ENCODE data around the gene RERE.
"Not testable (repeated sequence)": the region's sequence is repeated elsewhere in the genome, so short reads cannot be mapped to it uniquely, and the experiment has no call there.

RERE gene

DNA sequence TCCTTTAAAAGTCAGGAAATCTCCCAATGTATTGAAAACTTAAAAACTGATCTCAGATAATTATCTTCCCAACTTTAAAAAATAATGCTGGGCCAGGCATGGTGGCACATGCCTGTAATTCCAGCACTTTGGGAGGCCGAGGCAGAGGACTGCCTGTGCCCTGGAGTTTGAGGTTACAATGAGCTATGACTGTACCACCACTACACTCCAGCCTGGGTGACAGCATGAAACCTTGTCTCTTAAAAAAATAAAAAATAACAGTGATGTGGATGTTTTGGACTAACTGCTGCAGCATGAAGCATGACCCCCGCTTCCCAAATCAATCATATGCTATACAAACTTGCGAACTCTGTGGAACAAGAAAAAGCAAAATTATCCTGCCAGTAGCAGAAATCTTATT, 186.3 kb downstream of the RERE start:
- no peak for DNase-seq

DNA sequence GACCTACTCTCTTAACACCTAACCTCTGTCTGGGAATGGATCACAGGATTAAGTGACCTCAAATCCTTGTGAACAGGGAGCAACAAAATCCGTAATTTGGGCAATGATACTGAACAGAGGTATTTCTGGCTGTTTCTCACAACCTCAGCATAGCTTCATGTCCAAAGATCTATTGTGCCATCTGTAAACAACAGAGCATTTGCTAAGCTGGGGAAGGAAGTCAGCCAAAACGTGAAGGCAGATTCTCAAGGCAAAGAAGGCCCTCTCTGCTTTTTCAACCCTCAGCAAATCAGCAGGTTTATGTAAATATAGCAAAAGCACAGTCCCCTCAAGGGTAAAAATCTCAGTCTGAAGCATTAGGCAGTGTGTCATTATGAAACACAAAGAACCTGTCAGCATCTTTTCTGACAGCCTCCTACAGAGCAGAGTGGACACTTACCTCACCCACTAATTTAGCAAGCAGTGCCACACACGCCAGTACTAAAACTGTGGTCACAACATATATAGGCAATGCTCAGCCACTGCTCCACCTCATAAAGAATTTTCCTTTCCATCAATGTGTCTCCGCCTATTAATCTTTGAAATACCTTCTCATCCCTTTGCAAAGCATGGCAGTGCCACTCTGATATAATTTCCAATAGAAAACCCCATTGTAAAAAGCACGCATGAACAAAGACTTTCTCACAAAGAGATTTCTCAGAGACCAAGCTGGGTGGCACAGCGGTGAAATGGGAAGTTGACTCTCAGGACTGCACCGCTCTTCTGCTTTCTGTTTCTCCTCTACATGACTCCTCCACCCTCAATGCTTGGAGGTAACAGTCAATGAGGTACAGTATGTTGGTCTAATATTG, 188.0 kb downstream of the RERE start:
- no peak for DNase-seq

DNA sequence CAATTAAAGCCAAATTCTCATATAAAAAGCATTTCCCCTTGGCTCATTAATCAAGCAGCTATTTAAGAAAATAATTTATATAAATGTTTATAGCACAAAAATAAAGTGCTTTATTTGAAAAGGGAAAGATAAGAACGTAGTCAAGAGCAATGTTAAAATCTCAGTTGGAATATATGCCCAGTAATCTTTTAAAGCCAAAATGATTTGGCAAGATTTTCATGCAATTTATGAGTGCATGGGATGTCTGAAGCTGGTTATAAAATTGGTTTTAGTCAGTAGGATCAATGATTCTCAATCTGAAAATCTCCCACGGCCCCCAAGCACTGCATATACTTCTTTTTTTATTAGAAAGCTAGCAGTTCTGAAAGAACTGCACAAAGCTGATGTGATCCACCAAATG, 188.8 kb downstream of the RERE start:
- DNase-seq = no peak

DNA sequence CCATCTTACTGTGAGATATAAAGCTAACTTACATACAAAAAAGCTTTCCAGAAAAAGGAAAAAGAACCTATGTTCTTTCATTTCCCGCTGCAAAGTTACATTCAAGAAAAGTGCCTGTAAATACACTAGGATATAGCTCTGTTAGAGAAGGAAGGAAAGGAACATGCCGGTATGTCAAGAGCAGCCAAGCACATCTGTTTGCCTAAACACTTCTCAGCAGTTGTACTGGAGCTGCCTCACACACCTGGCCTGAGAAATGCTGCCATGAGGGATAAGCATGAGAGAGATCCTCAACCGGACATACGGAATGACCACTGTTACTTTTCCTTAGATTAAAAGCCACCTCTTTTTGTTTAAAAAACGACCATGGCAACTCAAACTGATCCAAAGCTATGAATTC, 189.7 kb downstream of the RERE start:
- DNase-seq = no peak

DNA sequence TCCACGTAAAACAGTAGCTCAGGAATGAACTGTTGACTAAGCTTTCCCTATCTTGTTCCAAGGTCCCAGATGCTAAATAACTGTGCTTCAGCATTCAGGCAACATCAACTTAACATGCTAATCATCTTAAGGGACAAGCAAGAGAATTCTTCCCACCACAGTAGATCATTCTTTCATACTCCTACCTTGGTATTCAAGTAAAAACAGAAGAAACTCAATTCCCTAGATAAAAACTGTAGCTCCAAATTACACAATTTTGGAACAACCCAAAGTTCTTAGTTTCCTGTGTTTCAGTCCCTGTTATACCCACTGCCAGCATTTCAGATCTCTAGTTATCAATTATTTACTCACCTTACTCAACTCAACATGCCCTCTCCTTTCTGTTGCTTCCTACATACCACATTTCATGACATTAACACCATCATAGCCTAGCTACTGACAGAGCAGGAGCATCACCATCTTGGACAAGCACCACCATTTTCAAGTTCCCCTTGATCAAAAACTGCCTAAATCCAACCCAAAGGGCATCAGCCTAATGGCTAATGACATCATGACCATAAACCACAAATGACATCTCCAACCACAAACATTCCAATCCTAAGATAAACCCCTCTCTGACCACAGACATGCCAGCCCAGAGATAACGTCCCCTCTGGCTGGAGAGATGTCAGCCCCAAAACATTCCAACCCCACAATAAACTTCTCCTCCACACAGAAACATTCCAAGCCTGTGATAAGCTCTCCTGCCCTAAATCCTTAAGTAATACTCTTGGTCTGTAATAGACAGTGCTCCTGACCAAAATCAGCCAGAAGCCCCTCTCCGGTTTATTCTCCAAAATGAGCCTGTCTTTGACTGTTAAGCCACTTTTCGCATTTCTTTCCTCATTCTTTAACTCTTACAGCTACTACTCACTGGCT, 191.2 kb downstream of the RERE start:
- DNase-seq = no peak

DNA sequence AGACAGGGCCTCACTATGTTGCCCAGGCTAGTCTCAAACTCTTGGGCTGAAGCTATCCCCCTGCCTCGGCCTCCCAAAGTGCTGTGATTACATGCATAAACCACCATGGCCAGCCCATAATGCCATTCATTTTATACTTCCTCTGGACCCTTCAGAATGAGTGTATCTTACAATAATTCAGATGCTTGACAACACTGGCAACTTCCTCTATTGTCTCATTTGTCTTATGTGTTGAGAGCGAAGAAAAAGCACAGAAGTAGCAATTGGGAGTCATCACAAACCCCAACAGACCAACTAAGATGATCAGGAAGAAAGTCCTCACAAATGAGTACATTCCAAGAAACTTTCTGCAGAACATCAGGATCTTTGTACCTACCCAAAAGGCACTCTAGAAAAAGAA, 191.9 kb downstream of the RERE start:
- DNase-seq = no peak

DNA sequence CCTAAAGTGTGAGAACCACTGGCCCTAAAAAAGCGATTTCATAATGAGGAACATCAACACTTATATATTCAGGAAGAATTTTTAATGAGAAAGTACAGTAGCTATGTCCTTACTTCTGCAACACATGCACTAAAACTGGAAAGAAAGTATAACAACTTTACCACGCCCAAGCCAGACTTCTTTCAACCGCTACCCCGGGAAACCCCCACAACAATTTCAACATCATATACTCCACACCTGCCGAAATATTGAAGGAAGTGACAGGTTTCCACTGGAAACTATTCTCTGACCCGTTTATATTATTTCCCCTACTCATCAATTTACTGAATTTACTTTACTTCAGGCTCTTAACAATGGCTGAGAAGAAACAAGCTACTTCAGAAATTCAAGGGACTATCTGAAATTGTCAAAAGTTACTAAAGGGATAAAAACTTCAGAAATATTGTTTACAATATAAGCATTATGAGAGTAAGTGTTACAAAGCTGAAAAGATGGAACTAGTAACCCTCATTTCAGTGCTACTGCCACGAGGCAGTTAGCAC, 193.7 kb downstream of the RERE start:
- DNase-seq = not testable (repeated sequence)

DNA sequence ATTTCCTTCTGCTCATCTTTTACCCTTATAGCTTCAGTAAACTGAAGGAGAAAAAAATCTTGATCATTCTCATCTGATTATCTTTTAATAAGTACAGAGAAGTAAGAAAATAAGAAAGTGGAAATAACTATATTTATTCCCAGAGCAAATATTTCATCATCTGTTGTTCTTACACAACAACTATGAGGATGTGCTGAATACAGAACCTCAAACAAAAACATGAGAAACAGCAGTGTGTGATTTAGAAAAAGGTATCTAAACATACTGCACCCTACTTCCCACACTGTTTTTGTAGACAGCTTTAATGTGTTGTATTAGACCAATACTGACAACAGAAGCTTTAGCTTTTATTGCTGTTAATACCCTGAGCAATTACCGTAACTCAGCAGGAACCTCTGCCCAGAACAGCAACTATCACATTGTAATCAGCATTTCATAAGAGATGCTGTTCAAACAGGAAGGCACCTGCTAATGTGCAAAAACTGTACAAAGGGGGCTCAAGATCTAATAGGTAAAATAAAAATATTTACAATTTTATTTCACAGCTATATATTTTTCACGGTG, 195.6 kb downstream of the RERE start:
- DNase-seq = not testable (repeated sequence)

DNA sequence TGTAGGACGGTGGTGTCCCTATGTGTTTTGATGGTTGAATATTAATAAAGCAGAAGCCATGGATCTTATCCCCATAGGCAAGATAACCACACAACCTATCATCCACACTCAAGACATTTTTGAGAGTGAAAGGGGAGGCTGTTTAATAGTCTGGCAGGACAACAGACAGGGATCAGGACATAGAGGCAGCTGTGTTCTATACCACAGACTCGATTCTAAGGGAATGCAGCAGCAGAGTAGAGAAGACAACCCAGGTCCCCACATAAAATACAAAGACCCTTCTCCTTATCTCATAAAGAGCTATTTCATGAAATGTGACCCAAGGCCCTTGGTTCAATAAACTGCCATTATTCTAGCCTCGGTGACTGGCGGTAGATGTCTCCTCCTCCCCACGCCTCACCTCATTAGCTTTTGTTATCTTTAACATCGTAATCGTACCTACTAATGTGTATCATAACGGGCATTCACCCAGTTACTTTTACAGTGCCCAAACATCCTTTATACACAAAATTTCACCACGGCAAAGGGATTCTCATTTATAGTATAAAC, 196.3 kb downstream of the RERE start:
- DNase-seq = not testable (repeated sequence)

DNA sequence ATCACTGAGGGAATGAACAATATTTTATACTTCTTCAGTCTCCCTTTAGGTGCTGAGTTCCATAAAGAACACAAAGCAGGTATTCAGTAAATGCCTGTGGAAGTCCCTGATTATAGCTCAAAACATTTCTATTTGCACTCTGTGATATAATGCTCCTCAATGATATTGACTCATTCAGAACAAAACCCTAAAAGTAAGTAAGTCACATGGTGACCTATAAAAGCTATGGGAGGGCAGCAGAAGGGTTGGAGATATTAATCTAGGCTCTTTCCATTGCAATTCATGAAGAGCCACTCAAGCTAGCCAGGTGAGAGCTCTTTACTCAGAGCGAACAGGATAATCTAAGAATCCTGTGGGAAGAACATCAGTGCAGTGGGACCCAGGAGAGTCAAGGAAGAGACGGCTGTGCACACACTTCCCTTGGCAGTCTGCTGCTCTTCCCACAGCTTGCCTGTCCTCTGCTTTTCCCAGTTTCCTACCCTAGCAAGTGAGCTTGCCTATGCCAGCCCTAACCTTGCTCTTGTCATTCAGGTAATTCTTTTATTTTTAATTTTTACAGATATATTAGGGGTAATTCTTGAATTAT, 197.4 kb downstream of the RERE start:
- DNase-seq = not testable (repeated sequence)

DNA sequence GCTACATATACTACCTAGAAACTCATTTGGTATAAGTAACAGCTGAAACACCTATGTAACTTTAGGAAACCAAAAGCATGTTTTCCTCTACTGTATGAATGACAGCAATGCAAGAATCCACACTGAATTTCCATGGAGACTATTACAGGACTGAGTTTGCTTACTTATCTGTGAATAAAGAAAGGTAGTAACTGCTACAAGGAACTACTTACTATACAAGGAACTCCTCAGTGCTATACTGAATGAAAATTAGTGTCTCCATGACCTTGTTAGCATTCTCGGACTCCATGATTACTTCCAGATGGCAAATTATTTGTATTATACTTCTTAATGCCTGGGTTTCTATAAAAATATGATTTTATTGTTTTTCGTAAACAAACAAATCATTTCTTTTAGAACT, 198.0 kb downstream of the RERE start:
- not testable (repeated sequence) for DNase-seq

DNA sequence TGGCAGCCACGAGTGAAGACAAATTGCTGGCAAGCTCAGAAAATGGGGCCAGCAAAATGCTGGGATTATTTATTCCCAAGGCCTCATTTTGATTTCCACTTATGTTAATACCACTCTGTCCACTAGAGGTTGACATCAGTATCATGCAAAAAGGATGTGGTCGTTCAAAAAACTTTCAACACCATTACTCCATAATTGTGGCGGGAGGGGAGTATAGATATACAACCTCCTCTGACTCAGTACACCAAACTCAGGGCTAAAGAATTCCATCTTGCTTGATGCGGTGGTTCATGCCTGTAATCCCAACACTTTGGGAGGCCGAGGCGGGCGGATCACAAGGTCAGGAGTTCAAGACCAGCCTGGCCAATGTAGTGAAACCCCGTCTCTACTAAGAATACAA, 200.6 kb downstream of the RERE start:
- DNase-seq = not testable (repeated sequence)

DNA sequence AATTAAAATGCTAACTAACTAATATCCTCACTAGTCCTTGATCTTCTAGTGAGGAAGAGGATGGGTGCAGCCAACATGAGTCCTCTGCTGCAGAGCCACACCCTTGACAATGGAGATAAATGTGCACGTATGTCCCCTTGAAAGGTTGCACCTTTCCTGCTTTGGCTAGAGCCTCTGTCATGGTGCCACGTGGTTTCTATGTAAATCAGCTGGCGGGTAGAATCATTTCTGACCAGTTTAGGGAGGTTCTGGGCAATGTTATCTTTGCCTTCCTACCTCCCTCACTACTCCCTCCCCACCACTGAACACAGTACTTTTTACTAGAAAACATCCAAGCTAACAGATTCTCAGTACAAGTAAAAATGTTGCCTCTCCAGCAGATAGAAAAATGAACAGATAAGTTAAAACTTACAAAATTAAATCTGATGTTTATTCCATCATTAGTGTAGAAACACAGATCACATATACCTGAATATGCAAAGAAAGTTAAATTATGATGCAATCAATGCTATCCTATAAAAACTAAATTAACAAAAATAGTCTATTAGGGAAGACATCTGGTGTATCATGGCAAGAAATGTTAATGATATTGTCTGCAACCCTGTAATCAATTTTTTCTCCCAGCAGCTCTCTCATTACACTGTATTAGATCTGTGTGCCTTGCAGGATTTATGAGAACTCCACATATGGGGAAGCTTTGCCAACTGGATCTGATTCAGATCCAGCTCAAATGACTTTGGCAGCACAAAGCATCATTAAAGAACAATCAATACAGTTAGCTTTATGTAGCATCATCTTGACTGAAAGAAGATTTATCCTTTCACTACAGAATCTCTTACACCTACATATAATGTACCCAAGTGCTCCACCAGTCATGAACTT, 205.6 kb downstream of the RERE start:
- DNase-seq = not testable (repeated sequence)

DNA sequence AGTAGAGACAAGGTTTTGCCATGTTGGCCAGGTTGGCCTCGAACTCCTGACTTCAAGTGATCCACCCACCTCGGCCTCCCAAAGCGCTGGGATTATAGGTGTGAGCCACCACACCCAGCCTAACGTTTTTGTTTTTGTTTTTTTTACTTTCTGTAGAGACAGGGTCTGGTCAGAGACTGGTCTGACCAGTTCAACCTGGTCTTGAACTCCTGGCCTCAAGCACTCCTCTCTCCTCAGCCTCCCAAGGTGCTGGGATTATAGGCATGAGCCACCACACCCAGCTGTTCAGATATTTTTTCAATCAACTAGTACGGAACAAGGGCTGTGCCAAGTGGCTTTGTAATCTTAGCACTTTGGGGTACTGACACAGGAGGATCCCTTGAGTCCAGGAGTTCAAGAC, 209.5 kb downstream of the RERE start:
- DNase-seq = no peak

DNA sequence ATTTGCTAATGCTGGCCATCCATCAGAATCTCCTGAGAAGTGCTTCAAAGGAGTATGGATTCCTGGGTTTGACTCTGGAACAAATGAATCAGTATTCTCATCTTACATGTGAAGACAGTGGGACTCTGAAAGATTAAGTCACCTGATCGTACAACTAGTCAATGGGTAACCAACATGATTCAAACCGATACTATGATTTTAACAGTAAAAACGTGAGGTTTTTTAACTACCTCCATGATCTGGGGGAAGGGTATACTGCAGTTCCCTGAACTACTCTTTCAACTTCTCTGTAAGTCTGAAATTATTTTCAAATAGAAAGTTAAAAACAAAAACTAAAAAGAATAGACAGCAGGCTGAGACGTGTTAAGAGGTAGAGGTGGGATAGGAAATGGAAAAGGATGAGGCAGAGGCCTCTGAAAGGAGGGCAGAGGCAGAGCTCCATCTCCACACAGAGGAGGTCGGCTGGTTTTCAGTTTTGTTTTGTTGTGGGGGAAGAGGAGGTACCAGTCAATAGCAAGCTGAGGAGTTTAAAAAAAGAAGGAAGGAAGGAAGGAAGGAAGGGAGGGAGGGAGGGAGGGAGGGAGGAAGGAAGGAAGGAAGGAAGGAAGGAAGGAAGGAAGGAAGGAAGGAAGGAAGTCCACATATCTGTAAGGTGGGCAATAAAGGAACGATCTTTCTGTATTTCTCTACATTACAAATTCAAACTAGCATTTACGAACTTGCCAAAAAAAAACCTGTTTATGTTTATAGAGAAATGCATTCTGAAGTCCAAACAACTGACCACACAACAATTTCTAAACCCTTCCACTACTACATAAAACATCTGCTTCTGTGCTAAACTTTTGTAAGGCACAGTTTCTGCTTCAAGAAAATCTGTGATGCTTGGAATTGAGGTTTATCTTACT, 213.1 kb downstream of the RERE start:
- DNase-seq = no peak

DNA sequence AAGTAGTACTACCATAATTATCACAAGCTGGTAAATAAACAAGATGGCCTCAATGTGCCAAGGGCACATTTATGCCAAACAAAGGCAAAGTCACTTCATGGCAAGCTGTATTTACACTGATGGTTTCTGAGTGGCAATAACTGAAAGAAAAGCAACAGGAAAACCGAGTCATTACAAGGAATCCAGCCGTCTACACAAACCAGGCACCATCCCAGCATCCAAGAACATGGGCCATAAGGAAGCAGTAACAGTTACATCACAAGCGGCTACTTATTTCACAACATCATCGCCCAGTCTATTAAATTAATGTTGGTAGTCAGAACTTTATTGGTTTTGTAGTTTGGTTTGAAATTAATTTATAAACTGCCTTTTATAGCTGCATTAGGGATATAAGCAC, 214.2 kb downstream of the RERE start:
- no peak for DNase-seq

DNA sequence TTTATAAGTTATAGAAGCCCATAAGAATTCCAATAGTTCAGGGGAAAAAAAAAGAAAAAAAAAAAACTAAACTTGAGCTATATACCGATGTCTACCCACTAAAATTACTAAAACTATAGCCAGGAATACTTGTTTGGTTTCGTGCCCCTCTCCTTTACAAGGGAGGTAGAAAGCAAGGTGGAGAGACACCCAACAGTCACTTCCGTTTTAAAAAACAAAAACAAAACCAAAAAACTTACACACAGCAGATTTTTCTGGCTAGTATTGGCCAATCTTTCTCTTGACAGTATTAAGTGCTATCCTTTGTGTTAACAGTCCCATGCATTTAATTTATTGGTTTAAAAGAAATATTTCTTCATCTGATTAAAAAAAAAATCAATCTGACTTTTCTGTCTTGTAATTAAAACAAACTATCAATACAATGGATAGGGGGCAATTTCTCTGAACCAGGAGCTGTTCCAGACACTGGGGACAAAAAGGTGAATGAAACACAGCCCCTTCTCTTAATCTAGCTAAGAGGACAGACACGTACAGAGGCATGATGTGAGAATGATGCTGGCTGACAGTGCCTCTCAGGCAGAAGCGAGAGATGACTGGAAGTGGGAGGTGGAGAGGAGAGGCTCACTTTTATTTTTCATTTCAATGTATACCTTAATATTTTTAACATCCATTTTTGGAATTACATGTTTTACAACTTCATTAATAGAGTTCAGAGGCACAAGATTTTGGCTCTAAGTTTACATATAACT, 214.8 kb downstream of the RERE start:
- DNase-seq = no peak

DNA sequence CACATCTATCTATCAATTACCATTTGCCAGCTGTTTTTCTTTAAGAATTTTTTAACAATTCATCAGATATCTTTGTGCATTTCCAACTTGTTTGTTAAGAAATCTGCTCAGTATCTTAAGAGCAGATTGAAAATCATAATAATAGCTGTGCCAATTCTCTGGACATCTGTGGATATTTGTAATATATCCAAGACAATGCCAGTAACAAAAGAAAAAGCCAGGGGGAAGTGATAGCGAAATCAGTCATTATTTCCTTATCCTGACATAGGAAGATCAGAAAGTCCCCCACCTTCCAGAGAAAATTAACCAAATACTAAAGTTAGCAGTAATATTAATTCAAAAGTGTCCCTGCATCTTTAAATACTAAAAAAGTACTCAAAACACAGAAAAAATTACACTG, 217.1 kb downstream of the RERE start:
- no peak for DNase-seq

DNA sequence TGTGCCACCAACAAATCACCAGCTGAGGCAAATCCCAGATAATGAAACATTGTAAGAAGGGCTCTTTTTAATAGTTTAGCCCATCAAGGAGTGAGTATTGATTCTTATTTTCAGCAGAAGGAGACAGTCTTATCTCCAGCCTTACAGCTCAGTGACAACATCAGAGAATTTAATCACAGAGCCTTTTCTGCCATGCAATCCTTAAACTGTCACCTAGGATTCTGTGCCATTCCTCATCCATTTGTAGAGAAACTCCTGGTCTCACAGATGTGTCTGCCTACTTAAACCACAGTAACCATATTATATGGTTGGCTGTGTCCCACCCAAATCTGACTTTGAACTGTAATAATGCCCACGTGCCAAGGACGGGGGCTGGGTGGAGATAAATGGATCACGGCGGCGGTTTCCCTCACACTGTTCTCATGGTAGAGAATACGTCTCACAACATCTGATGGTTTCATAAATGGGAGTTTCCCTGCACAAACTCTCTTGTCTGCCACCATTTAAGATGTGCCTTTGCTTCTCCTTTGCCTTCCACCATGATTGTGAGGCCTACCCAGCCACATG, 217.7 kb downstream of the RERE start:
- DNase-seq = no peak

All from activated gamma-delta T cell treated with Interleukin-2 at 50 U/mL for 16 hours (primary cell).